ENCODE measurements around the gene FABP7.

The FABP7 gene

GRCh38 chr6:122760330-122760729 is 19.2 kb upstream of the FABP7 start:
- FAIRE-seq = no peak

GRCh38 chr6:122766256-122766655 is 13.3 kb upstream of the FABP7 start:
- no peak for FAIRE-seq

GRCh38 chr6:122770835-122771601 is 8.5 kb upstream of the FABP7 start:
- no peak for FAIRE-seq

GRCh38 chr6:122772724-122773415 is 6.6 kb upstream of the FABP7 start:
- no peak for FAIRE-seq

GRCh38 chr6:122775975-122776374 is 3.5 kb upstream of the FABP7 start:
- FAIRE-seq = no peak

GRCh38 chr6:122778302-122778701 is 1.2 kb upstream of the FABP7 start:
- no peak for FAIRE-seq

- no peak for FAIRE-seq
Observed at GRCh38 chr6:122778985-122779661, 393 bp upstream of the FABP7 start.

- FAIRE-seq = no peak
Observed at GRCh38 chr6:122780114-122780513, 598 bp downstream of the FABP7 start.

GRCh38 chr6:122781716-122782115 is 2.2 kb downstream of the FABP7 start:
- FAIRE-seq = no peak

- FAIRE-seq = no peak
Observed at GRCh38 chr6:122783401-122783800, 3.9 kb downstream of the FABP7 start.

- FAIRE-seq = no peak
Observed at GRCh38 chr6:122785891-122786290, 6.4 kb downstream of the FABP7 start.

GRCh38 chr6:122787721-122788120 is 8.2 kb downstream of the FABP7 start:
- peak; percentile 12 for FAIRE-seq

- FAIRE-seq = no peak
Observed at GRCh38 chr6:122788208-122788607, 8.7 kb downstream of the FABP7 start.

GRCh38 chr6:122788663-122789181 is 9.2 kb downstream of the FABP7 start:
- no peak for FAIRE-seq

- FAIRE-seq = no peak
Observed at GRCh38 chr6:122789182-122790027, 9.9 kb downstream of the FABP7 start, which contains the start of gene SMPDL3A. Gene SMPDL3A (plus strand): TSS chr6:122789258. CDS start chr6:122789347, 89 bp downstream.

GRCh38 chr6:122790028-122790422 is 10.5 kb downstream of the FABP7 start:
- FAIRE-seq = no peak

- no peak for FAIRE-seq
Observed at GRCh38 chr6:122790423-122791309, 11.2 kb downstream of the FABP7 start.

GRCh38 chr6:122791310-122791679 is 11.8 kb downstream of the FABP7 start:
- FAIRE-seq = no peak

GRCh38 chr6:122792766-122793165 is 13.2 kb downstream of the FABP7 start:
- FAIRE-seq = no peak

- FAIRE-seq = no peak
Observed at GRCh38 chr6:122797537-122797936, 18.0 kb downstream of the FABP7 start.

- no peak for FAIRE-seq
Observed at GRCh38 chr6:122798099-122798641, 18.7 kb downstream of the FABP7 start.

Measured in endometrium (tissue), 2 donors.